Fibroblast of peridontal ligament (primary cell): ENCODE results near the gene AGAP1.
A peak's percentile ranks its signal among the peaks of the same experiment; 100 is the strongest.

ENCODE experiments used
- DNase-seq: peaks from one replicate; pipeline ENCODE4 v3.0.0-alpha.2; 2010; ENCODE audit errors: extremely low read depth

Gene AGAP1

GRCh38 chr2:235493775-235494715, at the start of gene AGAP1:
TSS of gene AGAP1 (plus strand) at chr2:235494043.
- peak; percentile 83 for DNase-seq

GRCh38 chr2:235444101-235444597, 49.7 kb upstream of the AGAP1 start:
- no peak for DNase-seq

GRCh38 chr2:235445116-235445515, 48.7 kb upstream of the AGAP1 start:
- no peak for DNase-seq

GRCh38 chr2:235446082-235446481, 47.8 kb upstream of the AGAP1 start:
- no peak for DNase-seq

GRCh38 chr2:235447210-235447609, 46.6 kb upstream of the AGAP1 start:
- DNase-seq = no peak

GRCh38 chr2:235449568-235449967, 44.3 kb upstream of the AGAP1 start:
- DNase-seq = no peak

GRCh38 chr2:235453605-235454151, 40.2 kb upstream of the AGAP1 start:
- DNase-seq = no peak

- no peak for DNase-seq
These were observed 35.0 kb upstream of the AGAP1 start for GRCh38 chr2:235458839-235459273.

GRCh38 chr2:235460548-235461047, 33.2 kb upstream of the AGAP1 start:
- DNase-seq = no peak

- DNase-seq = no peak
These were observed 32.0 kb upstream of the AGAP1 start for GRCh38 chr2:235461763-235462414.

GRCh38 chr2:235462415-235462790, 31.4 kb upstream of the AGAP1 start:
- DNase-seq = no peak

GRCh38 chr2:235463893-235464292, 29.9 kb upstream of the AGAP1 start:
- no peak for DNase-seq

GRCh38 chr2:235467588-235467987, 26.3 kb upstream of the AGAP1 start:
- peak; percentile 79 for DNase-seq

GRCh38 chr2:235468978-235469655, 24.7 kb upstream of the AGAP1 start:
- DNase-seq = peak; percentile 96

- no peak for DNase-seq
These were observed 22.6 kb upstream of the AGAP1 start for GRCh38 chr2:235471186-235471747.

- no peak for DNase-seq
These were observed 21.4 kb upstream of the AGAP1 start for GRCh38 chr2:235472443-235472842.

GRCh38 chr2:235478609-235479008, 15.2 kb upstream of the AGAP1 start:
- no peak for DNase-seq

- no peak for DNase-seq
These were observed 14.2 kb upstream of the AGAP1 start for GRCh38 chr2:235479604-235480003.

- no peak for DNase-seq
These were observed 13.2 kb upstream of the AGAP1 start for GRCh38 chr2:235480614-235481013.

- no peak for DNase-seq
These were observed 10.5 kb upstream of the AGAP1 start for GRCh38 chr2:235483313-235483712.

GRCh38 chr2:235485362-235485761, 8.5 kb upstream of the AGAP1 start:
- no peak for DNase-seq
